ENCODE results near the gene UBE2QL1.

DNA sequence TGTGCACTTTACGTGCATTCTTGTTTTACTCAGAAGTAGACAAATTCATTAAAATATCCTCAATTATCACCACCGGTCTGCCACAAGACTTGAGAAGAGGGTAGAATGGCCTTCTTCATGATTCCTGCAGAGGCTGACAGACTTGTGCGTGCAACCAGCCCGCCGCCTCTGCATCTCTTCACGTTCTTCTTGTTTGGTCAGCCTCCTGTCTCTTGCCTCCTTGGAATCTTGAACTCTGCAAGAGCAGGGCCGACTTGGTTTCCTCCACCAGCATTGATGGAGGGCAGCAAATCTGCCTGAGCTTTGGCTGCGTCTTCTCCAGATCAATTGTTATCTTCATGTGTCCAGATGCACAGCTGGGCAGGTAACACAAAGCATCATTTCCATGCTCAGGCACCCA lies 20.2 kb downstream of the UBE2QL1 start:
- TF ChIP-seq, protein P1, sequence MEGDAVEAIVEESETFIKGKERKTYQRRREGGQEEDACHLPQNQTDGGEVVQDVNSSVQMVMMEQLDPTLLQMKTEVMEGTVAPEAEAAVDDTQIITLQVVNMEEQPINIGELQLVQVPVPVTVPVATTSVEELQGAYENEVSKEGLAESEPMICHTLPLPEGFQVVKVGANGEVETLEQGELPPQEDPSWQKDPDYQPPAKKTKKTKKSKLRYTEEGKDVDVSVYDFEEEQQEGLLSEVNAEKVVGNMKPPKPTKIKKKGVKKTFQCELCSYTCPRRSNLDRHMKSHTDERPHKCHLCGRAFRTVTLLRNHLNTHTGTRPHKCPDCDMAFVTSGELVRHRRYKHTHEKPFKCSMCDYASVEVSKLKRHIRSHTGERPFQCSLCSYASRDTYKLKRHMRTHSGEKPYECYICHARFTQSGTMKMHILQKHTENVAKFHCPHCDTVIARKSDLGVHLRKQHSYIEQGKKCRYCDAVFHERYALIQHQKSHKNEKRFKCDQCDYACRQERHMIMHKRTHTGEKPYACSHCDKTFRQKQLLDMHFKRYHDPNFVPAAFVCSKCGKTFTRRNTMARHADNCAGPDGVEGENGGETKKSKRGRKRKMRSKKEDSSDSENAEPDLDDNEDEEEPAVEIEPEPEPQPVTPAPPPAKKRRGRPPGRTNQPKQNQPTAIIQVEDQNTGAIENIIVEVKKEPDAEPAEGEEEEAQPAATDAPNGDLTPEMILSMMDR (IDR thresholded peaks at IDR 0.05) = no peak
- no peak for TF ChIP-seq POLR2A (IDR thresholded peaks at IDR 0.05)

All from body of pancreas (tissue), 4 donors.